PFSK-1 (cell line): ENCODE results near the gene C11orf21.

Experiments
- POLR2AphosphoS5 ChIP-seq: IDR thresholded peaks from 2 replicates; pipeline ENCODE4 v1.6.1; 2012; ENCODE audit warnings: low read depth, mild to moderate bottlenecking, control low read depth, low read length, moderate library complexity
- REST ChIP-seq, 2 experiments: IDR thresholded peaks; 2 replicates each; pipeline versions ENCODE4 v1.6.1 to v1.8.0; 2011 to 2012; ENCODE audit warnings: low read depth in 2 of 2, low read length in 2 of 2, control low read depth in 1 of 2, inconsistent platforms in 1 of 2, mild to moderate bottlenecking in 1 of 2, moderate library complexity in 1 of 2; ENCODE audit not compliant: insufficient read depth in 1 of 2
- SIN3A ChIP-seq: IDR thresholded peaks from 2 replicates; pipeline ENCODE4 v1.6.1; 2012; ENCODE audit warnings: mild to moderate bottlenecking, low read length, moderate library complexity, borderline replicate concordance; ENCODE audit not compliant: insufficient read depth
- TAF1 ChIP-seq: IDR thresholded peaks from 2 replicates; pipeline ENCODE4 v1.6.1; 2012; ENCODE audit warnings: low read length, control low read depth, borderline replicate concordance; ENCODE audit not compliant: insufficient read depth

GRCh38 chr11:2317354-2318050, 15.8 kb upstream of the C11orf21 start:
- TF ChIP-seq POLR2AphosphoS5 (no peak), REST (IDR thresholded peaks at IDR 0.05; ENCODE audit: insufficient read depth in 1 of 2, low read depth in 2 of 2, low read length in 2 of 2) (no peak), TAF1 (no peak), SIN3A (no peak)
